Central memory CD8-positive, alpha-beta T cell (primary cell): ENCODE measurements around the gene SHISA6.

ENCODE experiments used
- ATAC-seq: fragments of 150-1000 bp; cut with Tn5 transposase; replicated peaks from 2 replicates; pipeline ENCODE4 v1.10.0; 2022; ENCODE audit warnings: mild to moderate bottlenecking, moderate FRiP score, moderate number of reproducible peaks; ENCODE audit not compliant: poor library complexity, severe bottlenecking; ENCODE audit errors: extremely low read depth
- DNase-seq, 2 donors: peaks; one replicate each; pipeline ENCODE4 v3.0.0; 2021; ENCODE audit warnings: low spot score in 2 of 2
- H3K27ac Mint-ChIP-seq: one replicate; pipeline ENCODE4 v1.8.0; 2022; ENCODE audit warnings: low read depth, mild to moderate bottlenecking, moderate library complexity, mixed read lengths
- H3K27me3 Mint-ChIP-seq: one replicate; pipeline ENCODE4 v1.8.0; 2022; ENCODE audit warnings: mixed read lengths
- H3K36me3 Mint-ChIP-seq: one replicate; pipeline ENCODE4 v1.8.0; 2022; ENCODE audit warnings: mild to moderate bottlenecking, moderate library complexity, mixed read lengths; ENCODE audit not compliant: insufficient read depth
- H3K4me1 Mint-ChIP-seq: one replicate; pipeline ENCODE4 v1.8.0; 2022; ENCODE audit warnings: mixed read lengths
- H3K4me3 Mint-ChIP-seq: one replicate; pipeline ENCODE4 v1.8.0; 2022; ENCODE audit warnings: mild to moderate bottlenecking, moderate library complexity, mixed read lengths
- H3K9me3 Mint-ChIP-seq: one replicate; pipeline ENCODE4 v1.8.0; 2022; ENCODE audit warnings: mixed read lengths

SHISA6 gene

DNA sequence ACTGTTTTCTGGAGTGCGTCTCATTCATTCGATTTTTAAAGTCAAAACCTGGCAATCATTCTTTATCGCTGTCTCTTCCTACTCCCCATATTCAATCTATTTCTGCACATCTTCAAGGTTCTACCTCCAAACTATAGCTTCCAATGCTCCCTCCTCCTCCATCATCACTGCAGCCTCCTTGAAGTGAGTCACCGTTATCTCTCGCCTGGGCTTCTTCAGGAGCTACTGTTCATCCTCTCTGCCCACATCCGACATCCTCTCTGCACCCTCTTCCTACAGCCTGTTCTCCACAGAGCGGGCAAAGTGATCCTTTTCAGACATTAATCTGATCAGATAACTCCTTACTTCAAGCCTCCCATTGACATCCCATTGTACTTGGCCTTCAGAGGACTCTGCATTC lies 213.1 kb downstream of the SHISA6 start:
- Mint-ChIP-seq H3K36me3 (no peaks in the 10 kb centered on the region), H3K27me3 (no peaks in the 10 kb centered on the region), H3K9me3 (peaks cover 12% of the 10 kb centered on the region), H3K4me3 (no peak overlapping the region), H3K27ac (no peak overlapping the region), H3K4me1 (no peaks in the 10 kb centered on the region)
- DNase-seq (no peak), ATAC-seq (no peak)

GRCh38 chr17:11458279-11458678 lies 217.3 kb downstream of the SHISA6 start:
- Mint-ChIP-seq H3K27ac (no peak overlapping the region), H3K4me3 (no peak overlapping the region), H3K27me3 (no peaks in the 10 kb centered on the region), H3K4me1 (no peaks in the 10 kb centered on the region), H3K36me3 (no peaks in the 10 kb centered on the region), H3K9me3 (peaks cover 12% of the 10 kb centered on the region)
- ATAC-seq (no peak), DNase-seq (no peak)

DNA sequence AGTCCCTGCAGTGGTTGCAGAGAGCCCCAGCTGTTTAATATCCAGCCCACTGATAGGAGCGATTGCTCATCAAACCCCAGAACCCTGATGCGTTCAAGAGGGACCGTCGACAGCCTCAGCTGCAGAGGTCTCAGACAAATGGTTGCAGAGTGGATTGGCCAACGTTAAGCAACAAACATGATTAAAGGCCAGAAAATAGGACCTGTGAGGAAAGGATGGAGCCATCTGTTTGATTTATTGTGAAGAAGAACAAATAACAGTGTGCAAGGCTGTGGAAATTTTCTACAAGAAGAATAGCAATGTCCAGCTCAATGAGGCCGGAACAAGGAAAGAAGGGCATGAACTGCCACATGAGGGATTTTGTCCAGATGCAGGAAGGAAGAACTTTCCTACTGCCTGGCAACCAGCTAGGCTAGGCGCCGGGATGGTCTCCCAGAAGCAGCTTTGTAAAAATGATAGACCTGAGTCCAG lies 218.9 kb downstream of the SHISA6 start:
- Mint-ChIP-seq H3K4me3 (no peak overlapping the region), H3K27ac (no peak overlapping the region), H3K9me3 (peaks cover 5% of the 10 kb centered on the region), H3K36me3 (no peaks in the 10 kb centered on the region), H3K4me1 (no peaks in the 10 kb centered on the region), H3K27me3 (no peaks in the 10 kb centered on the region)
- ATAC-seq (no peak), DNase-seq (no peak)

GRCh38 chr17:11461993-11462548 lies 221.1 kb downstream of the SHISA6 start:
- Mint-ChIP-seq H3K27me3 (no peaks in the 10 kb centered on the region), H3K36me3 (no peaks in the 10 kb centered on the region), H3K4me3 (no peak overlapping the region), H3K4me1 (no peaks in the 10 kb centered on the region), H3K9me3 (peaks cover 7% of the 10 kb centered on the region), H3K27ac (no peak overlapping the region)
- ATAC-seq (no peak), DNase-seq (no peak)

DNA sequence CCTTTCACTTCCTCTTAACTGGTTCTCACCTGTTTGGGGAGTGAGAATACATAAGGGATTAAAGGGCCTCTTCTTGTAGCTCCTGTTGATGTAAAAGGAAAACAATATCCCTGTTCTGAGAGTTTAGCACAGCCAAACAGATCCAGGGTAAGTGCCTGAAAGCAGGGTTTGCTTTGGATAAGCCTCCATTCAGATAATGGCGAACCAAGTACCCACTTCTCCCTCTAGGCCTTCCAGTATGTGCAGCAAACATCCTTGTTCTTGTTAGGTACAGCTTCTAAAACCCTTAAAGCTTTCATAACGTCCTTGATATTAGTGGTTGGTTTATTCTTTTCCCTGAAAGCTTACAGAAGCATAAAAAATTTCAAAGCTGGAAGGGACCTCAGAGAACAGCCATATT lies 226.6 kb downstream of the SHISA6 start:
- peaks cover 6% of the 10 kb centered on the region for H3K9me3 Mint-ChIP-seq
- no peaks in the 10 kb centered on the region for H3K4me1 Mint-ChIP-seq
- no peak overlapping the region for H3K4me3 Mint-ChIP-seq
- H3K36me3 Mint-ChIP-seq = no peaks in the 10 kb centered on the region
- DNase-seq (no peak), ATAC-seq (no peak)
- no peak overlapping the region for H3K27ac Mint-ChIP-seq
- H3K27me3 Mint-ChIP-seq = no peaks in the 10 kb centered on the region

GRCh38 chr17:11485336-11486100 lies 244.5 kb downstream of the SHISA6 start:
- DNase-seq = no peak
- H3K27me3 Mint-ChIP-seq = no peaks in the 10 kb centered on the region
- no peak overlapping the region for H3K4me3 Mint-ChIP-seq
- H3K9me3 Mint-ChIP-seq = peaks cover 6% of the 10 kb centered on the region
- no peak for ATAC-seq
- no peaks in the 10 kb centered on the region for H3K36me3 Mint-ChIP-seq
- H3K27ac Mint-ChIP-seq = no peak overlapping the region
- no peaks in the 10 kb centered on the region for H3K4me1 Mint-ChIP-seq

DNA sequence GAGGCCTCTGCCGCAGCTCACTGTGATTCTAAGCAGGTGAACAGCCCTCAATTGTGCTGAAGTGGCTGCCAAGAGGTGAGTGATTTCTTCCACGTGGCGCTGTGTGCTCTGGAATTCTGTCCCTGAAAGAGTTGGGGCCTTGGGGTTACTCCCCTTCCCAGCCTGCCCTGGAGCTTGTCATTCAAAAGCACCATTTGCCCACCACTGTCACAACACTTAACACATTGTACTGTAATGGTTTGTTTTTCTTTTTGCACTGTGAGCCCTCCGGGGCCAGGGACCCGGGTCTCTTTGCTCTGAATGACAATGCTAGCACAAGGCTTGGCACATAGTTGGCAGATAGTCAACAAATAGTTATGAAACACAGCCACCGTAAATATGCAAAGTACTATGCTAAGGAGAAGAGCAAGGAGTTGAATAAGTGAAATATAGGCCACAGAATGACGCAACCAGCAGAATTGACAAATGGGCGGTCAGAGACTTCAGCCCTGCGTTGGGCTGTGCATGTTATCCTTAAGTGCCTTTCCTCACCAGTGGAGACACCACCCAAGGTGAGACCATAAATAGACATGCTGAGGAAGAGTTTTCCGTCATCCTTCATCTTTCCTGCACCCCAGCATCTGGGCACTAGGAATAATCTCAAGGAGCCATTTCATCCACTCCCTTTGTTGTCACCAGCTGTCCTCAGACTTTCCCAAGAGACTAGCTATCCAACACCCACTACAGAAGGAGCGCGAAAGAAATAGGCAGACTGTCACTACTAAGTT lies 245.3 kb downstream of the SHISA6 start:
- H3K4me3 Mint-ChIP-seq = no peak overlapping the region
- no peaks in the 10 kb centered on the region for H3K4me1 Mint-ChIP-seq
- H3K27ac Mint-ChIP-seq = no peak overlapping the region
- DNase-seq (no peak), ATAC-seq (no peak)
- no peaks in the 10 kb centered on the region for H3K36me3 Mint-ChIP-seq
- no peaks in the 10 kb centered on the region for H3K27me3 Mint-ChIP-seq
- H3K9me3 Mint-ChIP-seq = peaks cover 11% of the 10 kb centered on the region

GRCh38 chr17:11486868-11487310 lies 245.9 kb downstream of the SHISA6 start:
- H3K36me3 Mint-ChIP-seq = no peaks in the 10 kb centered on the region

DNA sequence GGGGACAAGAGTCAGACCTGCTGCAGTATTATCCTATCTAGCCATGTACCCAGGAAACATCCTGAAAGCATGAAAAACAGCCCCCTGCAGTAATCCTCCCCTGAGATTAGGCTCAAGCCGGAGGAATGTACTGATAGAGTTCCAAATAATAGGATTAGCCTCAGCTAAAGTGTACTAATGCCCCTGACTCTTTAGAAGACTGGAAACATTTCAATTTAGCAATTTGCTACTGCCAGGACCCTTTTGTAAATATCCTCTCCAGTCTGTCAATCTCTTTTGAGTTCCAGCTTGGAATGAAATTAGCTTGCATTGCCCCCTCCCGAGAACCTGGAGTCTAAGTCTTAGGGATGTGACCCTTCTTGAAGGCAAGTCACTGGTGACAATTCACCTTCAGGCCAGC lies 246.5 kb downstream of the SHISA6 start:
- Mint-ChIP-seq H3K27me3 (no peaks in the 10 kb centered on the region), H3K36me3 (no peaks in the 10 kb centered on the region), H3K4me3 (no peak overlapping the region), H3K4me1 (no peaks in the 10 kb centered on the region), H3K9me3 (peaks cover 11% of the 10 kb centered on the region), H3K27ac (no peak overlapping the region)
- ATAC-seq (no peak), DNase-seq (no peak)

More at GRCh38 chr17:11486868-11487310, 245.9 kb downstream of the SHISA6 start:
- ATAC-seq (no peak), DNase-seq (no peak)
- H3K27ac Mint-ChIP-seq = no peak overlapping the region
- H3K4me1 Mint-ChIP-seq = no peaks in the 10 kb centered on the region
- H3K27me3 Mint-ChIP-seq = no peaks in the 10 kb centered on the region
- peaks cover 11% of the 10 kb centered on the region for H3K9me3 Mint-ChIP-seq
- no peak overlapping the region for H3K4me3 Mint-ChIP-seq

- Mint-ChIP-seq H3K27ac (no peak overlapping the region), H3K27me3 (no peaks in the 10 kb centered on the region), H3K4me1 (no peaks in the 10 kb centered on the region), H3K36me3 (no peaks in the 10 kb centered on the region), H3K4me3 (no peak overlapping the region), H3K9me3 (peaks cover 11% of the 10 kb centered on the region)
- DNase-seq (no peak), ATAC-seq (no peak)
These were observed 247.4 kb downstream of the SHISA6 start for GRCh38 chr17:11488407-11488806.

- no peaks in the 10 kb centered on the region for H3K36me3 Mint-ChIP-seq
- ATAC-seq = no peak
- no peak overlapping the region for H3K4me3 Mint-ChIP-seq
- H3K9me3 Mint-ChIP-seq = peaks cover 17% of the 10 kb centered on the region
- no peaks in the 10 kb centered on the region for H3K27me3 Mint-ChIP-seq
- no peaks in the 10 kb centered on the region for H3K4me1 Mint-ChIP-seq
- H3K27ac Mint-ChIP-seq = no peak overlapping the region
- no peak for DNase-seq
These were observed 249.2 kb downstream of the SHISA6 start for GRCh38 chr17:11490171-11490755.

GRCh38 chr17:11492511-11492910 lies 251.5 kb downstream of the SHISA6 start:
- Mint-ChIP-seq H3K27me3 (no peaks in the 10 kb centered on the region), H3K9me3 (peaks cover 18% of the 10 kb centered on the region), H3K27ac (no peak overlapping the region), H3K4me1 (no peaks in the 10 kb centered on the region), H3K4me3 (no peak overlapping the region), H3K36me3 (no peaks in the 10 kb centered on the region)
- DNase-seq (no peak), ATAC-seq (no peak)
